Peyer's patch (tissue), 4 donors: Measurements from ENCODE around the gene CHST3.

Source experiments
- CTCF ChIP-seq, 6 experiments: fragments of 450-650 bp in 4 of 6; fragments of 200-600 bp in 2 of 6; sonication (generic) in 1 of 6; IDR thresholded peaks; one replicate each; pipeline ENCODE4 v1.5.1; 2017 to 2019; ENCODE audit warnings: antibody characterized with exemption in 6 of 6, mild to moderate bottlenecking in 3 of 6, moderate library complexity in 1 of 6
- POLR2A ChIP-seq, 2 donors: fragments of 450-650 bp; IDR thresholded peaks; one replicate each; pipeline ENCODE4 v1.5.1; 2017; ENCODE audit warnings: antibody characterized with exemption in 2 of 2, mild to moderate bottlenecking in 2 of 2, moderate library complexity in 2 of 2

- no peak for TF ChIP-seq CTCF (IDR thresholded peaks at IDR 0.05)
- no peak for TF ChIP-seq POLR2A (IDR thresholded peaks at IDR 0.05)
Measured at GRCh38 chr10:72058989-72059842, 95.0 kb downstream of the CHST3 start.
